BJ (cell line): ENCODE data around the gene TP73. TPM values are rescaled to one million over a fixed set of nuclear protein-coding genes. Genes with fewer than 3 reads are reported as not detected.

ENCODE experiments used
- CTCF ChIA-PET: fragments of 350-600 bp; formaldehyde crosslinking; extraction: SDS; loops from one replicate; lab custom pipeline; 2021; ENCODE audit warnings: antibody characterized with exemption, inconsistent platforms; lab: Yijun Ruan, JAX
- POLR2A ChIA-PET: fragments of 300-600 bp; sonication (Branson Sonifier 250); formaldehyde crosslinking; extraction: SDS; loops from one replicate; lab custom pipeline; 2021; ENCODE audit warnings: antibody characterized with exemption; lab: Charles Lee
- DNase-seq: peaks from one replicate; pipeline ENCODE4 v3.0.0-alpha.2; 2011; ENCODE audit warnings: low read depth
- H3K27me3 ChIP-seq: 2 replicates; pipeline ENCODE4 v1.6.0; 2011; ENCODE audit warnings: low read length; ENCODE audit not compliant: control insufficient read depth, insufficient read depth
- H3K36me3 ChIP-seq: 2 replicates; pipeline ENCODE4 v1.5.1; 2011; ENCODE audit warnings: low read length; ENCODE audit not compliant: control insufficient read depth, insufficient read depth
- H3K4me3 ChIP-seq: 2 replicates; pipeline ENCODE4 v1.5.1; 2011; ENCODE audit warnings: low read depth, mild to moderate bottlenecking, control low read depth, low read length
- CTCF ChIP-seq: IDR thresholded peaks from 2 replicates; pipeline ENCODE4 v1.5.1; 2011; ENCODE audit warnings: low read depth, mild to moderate bottlenecking, control low read depth, inconsistent platforms, low read length, moderate library complexity; ENCODE audit not compliant: insufficient read depth
- polyA plus RNA-seq: library from polyadenylated mRNA; depleted of rRNA; stranded (reverse); fragments of >200 nt; gene quantifications from 2 replicates; pipeline ENCODE4 v1.2.3, GENCODE V29; 2011

Gene TP73
- polyA plus RNA-seq, 1 experiment: not detected

- no peak for DNase-seq
- CTCF ChIA-PET: interaction anchor here (1.8 kb wide), 1 partner anchor 10 kb away, joined by 8 read pairs; no protein-coding TSS in a partner anchor
- Histone ChIP-seq H3K36me3 (no peaks in the 10 kb centered on the region), H3K27me3 (peaks cover 16% of the 10 kb centered on the region), H3K4me3 (no peak overlapping the region)
- TF ChIP-seq CTCF: no peak
- POLR2A ChIA-PET: no interaction called here
These were observed 53.1 kb downstream of the TP73 start for GRCh38 chr1:3705341-3705950.

- ChIA-PET CTCF (no interaction called here), POLR2A (no interaction called here)
- DNase-seq: no peak
- no peaks in the 10 kb centered on the region for H3K36me3 ChIP-seq
- H3K4me3 ChIP-seq: no peak overlapping the region
- H3K27me3 ChIP-seq: peaks cover 24% of the 10 kb centered on the region
- TF ChIP-seq CTCF: no peak
These were observed 54.5 kb downstream of the TP73 start for GRCh38 chr1:3706651-3707297.

- Histone ChIP-seq H3K4me3 (no peak overlapping the region), H3K27me3 (peaks cover 25% of the 10 kb centered on the region), H3K36me3 (no peaks in the 10 kb centered on the region)
- ChIA-PET CTCF (no interaction called here), POLR2A (no interaction called here)
- TF ChIP-seq CTCF: no peak
- no peak for DNase-seq
These were observed 55.1 kb downstream of the TP73 start for GRCh38 chr1:3707298-3707938.

GRCh38 chr1:3707939-3708328 is 55.6 kb downstream of the TP73 start:
- Histone ChIP-seq H3K4me3 (no peak overlapping the region), H3K27me3 (peaks cover 26% of the 10 kb centered on the region), H3K36me3 (no peaks in the 10 kb centered on the region)
- CTCF ChIA-PET: interaction anchor here (2.3 kb wide), 1 partner anchor 16 kb away, joined by 11 read pairs; no protein-coding TSS in a partner anchor
- no peak for DNase-seq
- POLR2A ChIA-PET: no interaction called here
- TF ChIP-seq CTCF: no peak

- TF ChIP-seq CTCF: no peak
- DNase-seq: no peak
- POLR2A ChIA-PET: no interaction called here
- Histone ChIP-seq H3K36me3 (no peaks in the 10 kb centered on the region), H3K4me3 (no peak overlapping the region), H3K27me3 (peaks cover 27% of the 10 kb centered on the region)
- CTCF ChIA-PET: interaction anchor here (0.9 to 2.3 kb wide), 3 partner anchors 13 to 26 kb away, joined by 3 to 11 read pairs (median 3); no protein-coding TSS in a partner anchor
These were observed 56.5 kb downstream of the TP73 start for GRCh38 chr1:3708791-3709190.
